ENCODE measurements around the gene CHDH. TPM values are rescaled to one million over a fixed set of nuclear protein-coding genes. Genes with fewer than 3 reads are reported as not detected.

The CHDH gene, protein sequence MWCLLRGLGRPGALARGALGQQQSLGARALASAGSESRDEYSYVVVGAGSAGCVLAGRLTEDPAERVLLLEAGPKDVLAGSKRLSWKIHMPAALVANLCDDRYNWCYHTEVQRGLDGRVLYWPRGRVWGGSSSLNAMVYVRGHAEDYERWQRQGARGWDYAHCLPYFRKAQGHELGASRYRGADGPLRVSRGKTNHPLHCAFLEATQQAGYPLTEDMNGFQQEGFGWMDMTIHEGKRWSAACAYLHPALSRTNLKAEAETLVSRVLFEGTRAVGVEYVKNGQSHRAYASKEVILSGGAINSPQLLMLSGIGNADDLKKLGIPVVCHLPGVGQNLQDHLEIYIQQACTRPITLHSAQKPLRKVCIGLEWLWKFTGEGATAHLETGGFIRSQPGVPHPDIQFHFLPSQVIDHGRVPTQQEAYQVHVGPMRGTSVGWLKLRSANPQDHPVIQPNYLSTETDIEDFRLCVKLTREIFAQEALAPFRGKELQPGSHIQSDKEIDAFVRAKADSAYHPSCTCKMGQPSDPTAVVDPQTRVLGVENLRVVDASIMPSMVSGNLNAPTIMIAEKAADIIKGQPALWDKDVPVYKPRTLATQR
- 1.7 TPM for total RNA-seq

DNA sequence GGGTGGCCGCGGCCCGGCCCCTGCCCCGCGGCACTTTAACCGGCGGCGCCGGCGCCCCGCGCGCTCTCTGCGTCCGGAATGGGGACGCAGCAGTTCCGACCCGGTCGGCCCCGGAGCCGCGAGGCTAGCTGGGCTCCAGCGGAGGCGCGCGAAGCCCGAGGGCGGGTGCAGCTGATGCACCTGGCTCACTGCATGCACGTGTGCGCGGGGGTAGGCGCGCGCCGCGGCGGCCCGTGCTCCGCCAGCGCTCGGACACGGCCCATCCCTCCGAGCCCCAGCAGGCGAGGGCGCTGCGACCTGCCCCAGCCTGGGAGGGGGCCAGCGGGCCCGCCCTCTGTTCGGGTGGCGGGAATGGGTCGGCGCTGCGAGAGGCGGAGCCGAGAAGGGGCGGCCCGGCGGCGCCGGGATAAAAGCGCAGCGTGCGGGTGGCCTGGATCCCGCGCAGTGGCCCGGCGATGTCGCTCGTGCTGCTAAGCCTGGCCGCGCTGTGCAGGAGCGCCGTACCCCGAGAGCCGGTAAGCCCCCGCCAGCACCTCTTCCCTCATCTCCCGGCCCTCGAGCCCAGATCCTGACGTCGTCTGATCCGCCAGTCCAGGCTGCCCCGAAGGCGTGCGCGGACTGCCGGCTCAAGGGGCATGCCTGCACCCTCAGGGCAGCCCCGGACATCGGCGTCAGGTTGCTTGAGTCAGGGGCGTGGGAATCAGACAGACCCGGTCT, at the start of gene CHDH, which contains the start of gene IL17RB:
CHDH (minus strand) TSS at position 286 of the 717 bp plus-strand sequence. CDS start 22,411 bp downstream, outside the sequence.
IL17RB (plus strand) TSS at position 435 of the 717 bp plus-strand sequence; CDS start at position 456, 21 bp downstream.
- Histone ChIP-seq H3K27ac (peak within 1 kb of the TSS; percentile 70), H3K9me3 (no peaks in the 10 kb centered on the region), H3K4me1 (peaks cover 18% of the 10 kb centered on the region), H3K4me3 (peak within 1 kb of the TSS; percentile 60 to 81), H3K27me3 (no peaks in the 10 kb centered on the region), H3K36me3 (no peaks in the 10 kb centered on the region)
- intact Hi-C loops (cut with DNase I): no loop called here
- DNase-seq (ENCODE audit: extremely low spot score in 2 of 2): no peak
- peak in 1 of 2 donors; percentile 54 for TF ChIP-seq POLR2AphosphoS5 (IDR thresholded peaks at IDR 0.05; ENCODE audit: insufficient read depth in 1 of 2, low read depth in 1 of 2)
- TF ChIP-seq, protein P1, sequence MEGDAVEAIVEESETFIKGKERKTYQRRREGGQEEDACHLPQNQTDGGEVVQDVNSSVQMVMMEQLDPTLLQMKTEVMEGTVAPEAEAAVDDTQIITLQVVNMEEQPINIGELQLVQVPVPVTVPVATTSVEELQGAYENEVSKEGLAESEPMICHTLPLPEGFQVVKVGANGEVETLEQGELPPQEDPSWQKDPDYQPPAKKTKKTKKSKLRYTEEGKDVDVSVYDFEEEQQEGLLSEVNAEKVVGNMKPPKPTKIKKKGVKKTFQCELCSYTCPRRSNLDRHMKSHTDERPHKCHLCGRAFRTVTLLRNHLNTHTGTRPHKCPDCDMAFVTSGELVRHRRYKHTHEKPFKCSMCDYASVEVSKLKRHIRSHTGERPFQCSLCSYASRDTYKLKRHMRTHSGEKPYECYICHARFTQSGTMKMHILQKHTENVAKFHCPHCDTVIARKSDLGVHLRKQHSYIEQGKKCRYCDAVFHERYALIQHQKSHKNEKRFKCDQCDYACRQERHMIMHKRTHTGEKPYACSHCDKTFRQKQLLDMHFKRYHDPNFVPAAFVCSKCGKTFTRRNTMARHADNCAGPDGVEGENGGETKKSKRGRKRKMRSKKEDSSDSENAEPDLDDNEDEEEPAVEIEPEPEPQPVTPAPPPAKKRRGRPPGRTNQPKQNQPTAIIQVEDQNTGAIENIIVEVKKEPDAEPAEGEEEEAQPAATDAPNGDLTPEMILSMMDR (IDR thresholded peaks at IDR 0.05): no peak

DNA sequence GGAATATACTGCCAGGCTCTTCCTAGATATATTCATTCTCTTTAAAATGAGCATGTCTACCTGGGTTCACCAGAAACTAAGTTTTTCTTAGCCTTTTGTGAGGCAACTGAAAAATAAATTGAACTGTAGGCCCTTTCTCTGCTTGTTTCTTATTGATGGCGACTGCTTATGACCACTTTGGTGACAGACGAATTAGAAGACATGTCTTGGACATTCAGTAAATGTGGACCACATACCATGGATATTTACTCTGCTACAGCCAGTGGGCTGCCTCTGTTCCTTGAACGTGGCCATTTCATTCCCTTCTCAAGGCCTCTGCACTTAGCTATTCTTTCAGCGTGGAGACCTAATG, 46.0 kb upstream of the CHDH start:
- no peak for DNase-seq (ENCODE audit: extremely low spot score in 2 of 2)
- no peaks in the 10 kb centered on the region for H3K9me3 ChIP-seq
- peaks cover 29% of the 10 kb centered on the region for H3K4me1 ChIP-seq
- H3K27me3 ChIP-seq: no peaks in the 10 kb centered on the region
- intact Hi-C loops (cut with DNase I): no loop called here
- peak overlapping the region; percentile 79 to 98 for H3K4me3 ChIP-seq
- H3K27ac ChIP-seq: peak overlapping the region; percentile 96
- TF ChIP-seq POLR2AphosphoS5 (IDR thresholded peaks at IDR 0.05; ENCODE audit: insufficient read depth in 1 of 2, low read depth in 1 of 2) (no peak), POLR2A (IDR thresholded peaks at IDR 0.05) (no peak)
- TF ChIP-seq, protein P1 (IDR thresholded peaks at IDR 0.05): no peak
- no peaks in the 10 kb centered on the region for H3K36me3 ChIP-seq

DNA sequence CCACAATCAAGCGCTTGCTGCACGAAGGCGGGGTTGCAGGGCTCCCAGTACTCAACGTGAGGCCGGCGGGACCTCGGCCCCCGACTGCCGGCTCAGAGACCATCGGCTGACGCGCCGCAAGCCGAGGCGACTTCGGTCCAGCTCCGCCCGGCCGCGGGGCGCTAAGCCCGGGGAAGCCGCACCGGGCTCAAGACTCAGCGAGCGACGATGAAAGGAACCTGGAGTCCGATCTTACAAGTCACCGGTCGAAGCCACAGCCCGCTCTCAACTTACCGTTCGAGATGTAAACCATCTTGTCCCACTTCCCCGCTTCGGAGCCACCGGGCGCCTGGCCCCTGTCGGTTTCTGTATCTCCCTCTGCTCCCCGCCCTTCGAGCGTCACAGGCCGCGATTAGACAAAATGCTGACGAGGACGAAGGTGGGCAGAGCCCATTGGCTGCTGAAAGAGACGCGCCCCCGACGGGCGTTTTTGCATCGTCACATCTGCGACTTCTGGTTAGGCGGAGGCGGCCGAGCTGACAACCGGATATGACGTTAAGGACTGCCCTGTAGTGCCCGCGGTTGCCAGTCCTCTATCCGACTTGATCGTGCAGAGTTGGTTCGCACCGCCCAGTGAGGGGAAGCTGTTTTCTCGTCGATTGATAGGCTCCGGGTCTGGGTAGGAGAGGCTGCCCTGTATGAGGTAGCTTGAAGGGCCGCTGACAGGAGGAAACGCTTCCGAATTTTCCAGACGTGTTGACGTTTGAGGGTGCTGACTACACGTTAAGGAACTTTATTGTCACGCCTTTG, 45.5 kb upstream of the CHDH start, which contains the start of gene SELENOK:
SELENOK (minus strand) TSS at position 363 of the 789 bp plus-strand sequence.
- intact Hi-C loops (cut with DNase I): no loop called here
- H3K4me1 ChIP-seq: peaks cover 29% of the 10 kb centered on the region

DNA sequence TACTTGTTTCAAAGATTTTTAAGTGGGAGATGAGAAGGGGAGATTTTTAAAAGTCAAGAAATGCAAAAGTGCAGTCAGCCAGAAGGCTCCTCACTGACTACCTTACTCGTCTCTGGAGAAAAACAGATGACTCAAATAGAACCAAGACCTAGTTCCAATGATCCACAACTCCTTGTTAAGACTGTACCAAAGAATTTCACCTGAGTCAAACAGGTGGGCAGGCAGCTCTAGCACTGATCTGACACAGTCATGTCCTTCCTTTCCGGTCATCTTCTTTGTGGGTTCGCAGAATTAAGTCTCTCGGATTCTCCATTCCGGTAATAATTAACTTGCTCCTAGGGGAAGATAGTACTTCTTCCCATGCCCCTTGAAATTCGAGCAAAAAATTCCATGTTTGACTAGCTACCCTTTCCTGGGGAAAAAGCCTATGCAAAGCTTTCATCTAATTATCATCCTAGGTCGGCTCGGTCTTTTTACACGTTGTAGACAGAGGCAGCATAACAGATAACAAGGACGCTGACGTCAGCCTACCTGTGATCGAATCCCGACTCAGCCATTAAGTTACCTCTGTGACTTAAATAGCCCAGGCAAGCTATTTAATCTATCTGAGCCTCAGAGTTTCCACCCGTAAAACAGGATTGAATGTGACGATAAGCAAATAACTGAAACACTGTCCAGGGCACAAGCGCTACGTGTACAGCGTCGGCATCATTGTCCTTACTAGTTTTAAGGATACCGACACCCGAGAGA, 44.7 kb upstream of the CHDH start:
- no peak for DNase-seq (ENCODE audit: extremely low spot score in 2 of 2)
- intact Hi-C loops (cut with DNase I): no loop called here
- Histone ChIP-seq H3K36me3 (peaks cover 0 to 7% of the 10 kb centered on the region in 2 donors), H3K9me3 (no peaks in the 10 kb centered on the region), H3K4me1 (peaks cover 29% of the 10 kb centered on the region), H3K4me3 (peak overlapping the region; percentile 79 to 98), H3K27ac (peak overlapping the region; percentile 96), H3K27me3 (no peaks in the 10 kb centered on the region)
- TF ChIP-seq POLR2A (IDR thresholded peaks at IDR 0.05) (no peak), POLR2AphosphoS5 (IDR thresholded peaks at IDR 0.05; ENCODE audit: insufficient read depth in 1 of 2, low read depth in 1 of 2) (no peak)
- TF ChIP-seq, protein P1 (IDR thresholded peaks at IDR 0.05): no peak

More for the DNA sequence above, 45.5 kb upstream of the CHDH start, which contains the start of gene SELENOK:
- TF ChIP-seq, protein P1 (IDR thresholded peaks at IDR 0.05): no peak
- peak; percentile 99 for TF ChIP-seq POLR2AphosphoS5 (IDR thresholded peaks at IDR 0.05; ENCODE audit: insufficient read depth in 1 of 2, low read depth in 1 of 2)
- TF ChIP-seq POLR2A (IDR thresholded peaks at IDR 0.05): peak; percentile 93 to 95
- DNase-seq (ENCODE audit: extremely low spot score in 2 of 2): peak; percentile 99 to 100
- no peaks in the 10 kb centered on the region for H3K36me3 ChIP-seq
- no peaks in the 10 kb centered on the region for H3K9me3 ChIP-seq
- H3K4me3 ChIP-seq: peak within 1 kb of the TSS; percentile 79 to 98
- H3K27ac ChIP-seq: peak within 1 kb of the TSS; percentile 96
- H3K27me3 ChIP-seq: no peaks in the 10 kb centered on the region
